K562 treated with DMSO at 1 percent for 48 hours (cell line): ENCODE measurements around the gene CMSS1. TPM values are rescaled to one million over a fixed set of nuclear protein-coding genes. Genes with fewer than 3 reads are reported as not detected.

Experiments used
- total RNA-seq: library from RNA; unstranded; fragments of 300-600 nt; gene quantifications from 2 replicates; pipeline ENCODE4 v1.2.3, GENCODE V29; 2022; ENCODE audit warnings: low replicate concordance; ENCODE audit errors: extremely low read depth

Gene CMSS1
- total RNA-seq, result not detected in 2 replicates

GRCh38 chr3:99817437-99818240, at the start of gene CMSS1:
Gene CMSS1 (plus strand): TSS chr3:99817862.

DNA sequence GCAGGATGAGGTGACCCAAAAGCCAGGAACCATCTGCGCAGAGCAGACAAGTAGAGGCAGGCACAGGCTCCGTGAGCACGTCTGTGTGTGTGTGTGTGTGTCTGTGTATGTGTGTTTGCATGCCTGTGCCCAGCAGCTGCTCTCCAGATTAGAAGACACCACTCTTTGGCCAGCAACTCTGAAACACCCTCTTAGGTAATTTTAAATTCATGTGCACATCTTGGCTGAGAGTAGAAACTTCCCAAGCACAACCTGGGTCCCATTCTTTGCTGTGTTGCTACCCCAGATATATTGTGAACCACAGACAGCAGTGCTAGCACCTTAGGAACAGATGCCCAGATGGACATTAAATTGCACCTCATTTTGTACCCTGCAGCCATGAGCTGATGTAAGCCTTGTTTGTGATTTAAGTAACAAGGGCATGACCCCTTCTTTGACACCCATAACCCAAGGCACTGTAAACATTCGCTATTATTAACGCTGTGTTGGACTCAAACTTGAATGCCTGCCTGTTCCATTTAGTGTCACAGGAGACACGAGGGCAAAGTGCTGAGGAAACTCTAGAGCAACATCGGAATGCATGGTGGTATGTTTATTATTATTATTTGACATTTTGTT, 296.9 kb downstream of the CMSS1 start, which contains the start of gene FILIP1L:
TSS of gene FILIP1L (minus strand) at position 89 of the 618 bp plus-strand sequence.

Other genes with a start within 250 kb of the CMSS1 start
- gene COL8A1, start 179.3 kb upstream of the CMSS1 start, total RNA-seq, result not detected in 2 replicates